T-helper 2 cell (primary cell): ENCODE measurements around the gene AGAP3.

Experiments
- DNase-seq, 5 experiments: peaks; one replicate each; pipeline versions ENCODE4 v3.0.0 to v3.0.0-alpha.2; 2012 to 2022

The AGAP3 gene

GRCh38 chr7:151167197-151167961 lies 81.1 kb downstream of the AGAP3 start, which contains the start of gene GBX1:
GBX1 (minus strand) TSS chr7:151167694; CDS start chr7:151167548, 146 bp downstream.
- peak in 1 of 5 experiments; percentile 7 for DNase-seq

- DNase-seq, result peak; percentile 40 to 56 (median 46)
Observed at GRCh38 chr7:151168003-151168786, 81.9 kb downstream of the AGAP3 start.

GRCh38 chr7:151168787-151169162 lies 82.5 kb downstream of the AGAP3 start:
- no peak for DNase-seq

GRCh38 chr7:151172273-151173141 lies 86.2 kb downstream of the AGAP3 start:
- DNase-seq, result peak; percentile 61 to 79 (median 72)

GRCh38 chr7:151173386-151174245 lies 87.3 kb downstream of the AGAP3 start:
- DNase-seq, result no peak

- DNase-seq, result peak in 3 of 5 experiments; percentile 15 to 39 (median 22)
Observed at GRCh38 chr7:151174246-151175046, 88.2 kb downstream of the AGAP3 start.

GRCh38 chr7:151175047-151175792 lies 88.9 kb downstream of the AGAP3 start:
- no peak for DNase-seq

- no peak for DNase-seq
Observed at GRCh38 chr7:151175793-151176311, 89.6 kb downstream of the AGAP3 start.

GRCh38 chr7:151176401-151176800 lies 90.1 kb downstream of the AGAP3 start:
- no peak for DNase-seq

GRCh38 chr7:151177310-151177709 lies 91.0 kb downstream of the AGAP3 start:
- no peak for DNase-seq

GRCh38 chr7:151178236-151178635 lies 92.0 kb downstream of the AGAP3 start:
- DNase-seq, result no peak

GRCh38 chr7:151178831-151179230 lies 92.6 kb downstream of the AGAP3 start:
- DNase-seq, result no peak

GRCh38 chr7:151179287-151179860 lies 93.1 kb downstream of the AGAP3 start:
- no peak for DNase-seq

GRCh38 chr7:151179946-151180345 lies 93.7 kb downstream of the AGAP3 start:
- no peak for DNase-seq

GRCh38 chr7:151181011-151181431 lies 94.7 kb downstream of the AGAP3 start:
- DNase-seq, result no peak

- no peak for DNase-seq
Observed at GRCh38 chr7:151185762-151186639, 99.7 kb downstream of the AGAP3 start.

- DNase-seq, result no peak
Observed at GRCh38 chr7:151186640-151187408, 100.5 kb downstream of the AGAP3 start, which contains the start of gene ASB10. ASB10 (minus strand) TSS chr7:151187250; CDS start chr7:151187130, 120 bp downstream.
